GM12892 (cell line): Measurements from ENCODE around the gene SGCD.

Experiments
- POLR2A ChIP-seq: IDR thresholded peaks from 2 replicates; pipeline ENCODE4 v1.6.1; 2011; ENCODE audit warnings: low read depth, low read length, control low read depth
- POLR2AphosphoS5 ChIP-seq: IDR thresholded peaks from 2 replicates; pipeline ENCODE4 v1.6.1; 2011; ENCODE audit warnings: low read depth, low read length, control low read depth
- TAF1 ChIP-seq: IDR thresholded peaks from 2 replicates; pipeline ENCODE4 v1.6.1; 2011; ENCODE audit warnings: low read depth, mild to moderate bottlenecking, control low read depth, low read length, borderline replicate concordance

GRCh38 chr5:156460471-156460870 is 133.5 kb downstream of the SGCD start:
- TF ChIP-seq POLR2AphosphoS5: no peak
- TF ChIP-seq TAF1: no peak
- TF ChIP-seq POLR2A: no peak
